Measurements from ENCODE around the gene ZBTB20. TPM values are rescaled to one million over a fixed set of nuclear protein-coding genes. Genes with fewer than 3 reads are reported as not detected.
A peak's percentile ranks its signal among the peaks of the same experiment; 100 is the strongest.

The ZBTB20 gene
- total RNA-seq, 1 donor from 2014 or later = 91.2 TPM

GRCh38 chr3:114308830-114309229 lies 838.3 kb downstream of the ZBTB20 start:
- CTCF ChIA-PET = no interaction called here
- peak overlapping the region; percentile 6 for H3K4me3 Mint-ChIP-seq
- peaks cover 3% of the 10 kb centered on the region for H3K36me3 Mint-ChIP-seq (ENCODE audit: low read depth)
- DNase-seq (no peak), ATAC-seq (ENCODE audit: low read depth) (peak; percentile 87)
- POLR2A ChIA-PET = interaction anchor here (0.9 kb wide), 1 partner anchor 15 kb away, joined by 3 read pairs; the partner anchor contains the start of gene TIGIT
- H3K4me1 Mint-ChIP-seq = peaks cover 51% of the 10 kb centered on the region
- intact Hi-C loops (cut with micrococcal nuclease) = loop anchor here (1.0 to 2.0 kb wide), 2 partner anchors 18 to 24 kb away; no protein-coding TSS in a partner anchor
- H3K27ac Mint-ChIP-seq = peak overlapping the region; percentile 89
- H3K27me3 Mint-ChIP-seq = no peaks in the 10 kb centered on the region
- no peaks in the 10 kb centered on the region for H3K9me3 Mint-ChIP-seq
- no peak for TF ChIP-seq CTCF (IDR thresholded peaks at IDR 0.05)

- Mint-ChIP-seq H3K4me3 (peak overlapping the region; percentile 6), H3K27ac (peak overlapping the region; percentile 89), H3K4me1 (peaks cover 46% of the 10 kb centered on the region), H3K36me3 (ENCODE audit: low read depth) (no peaks in the 10 kb centered on the region), H3K27me3 (no peaks in the 10 kb centered on the region), H3K9me3 (no peaks in the 10 kb centered on the region)
- intact Hi-C loops (cut with micrococcal nuclease) = loop anchor here (1.0 to 2.0 kb wide), 2 partner anchors 17 to 24 kb away; no protein-coding TSS in a partner anchor
- ChIA-PET POLR2A (interaction anchor here (0.5 to 4.7 kb wide), 5 partner anchors 15 to 148 kb away, joined by 3 to 59 read pairs (median 6); partner anchors contain the start of gene TIGIT), CTCF (interaction anchor here (0.7 to 2.8 kb wide), 5 partner anchors 9 to 95 kb away, joined by 3 to 22 read pairs (median 3); no protein-coding TSS in a partner anchor)
- no peak for TF ChIP-seq CTCF (IDR thresholded peaks at IDR 0.05)
- DNase-seq = no peak
- peak; percentile 28 for ATAC-seq (ENCODE audit: low read depth)
Measured at GRCh38 chr3:114308377-114308776, 838.7 kb downstream of the ZBTB20 start.

GRCh38 chr3:114307832-114308231 lies 839.3 kb downstream of the ZBTB20 start:
- Mint-ChIP-seq H3K27me3 (no peaks in the 10 kb centered on the region), H3K4me1 (peaks cover 45% of the 10 kb centered on the region), H3K4me3 (peak overlapping the region; percentile 55), H3K9me3 (no peaks in the 10 kb centered on the region), H3K36me3 (ENCODE audit: low read depth) (no peaks in the 10 kb centered on the region), H3K27ac (peak overlapping the region; percentile 89)
- POLR2A ChIA-PET = interaction anchor here (0.5 to 4.7 kb wide), 11 partner anchors 10 to 148 kb away, joined by 3 to 59 read pairs (median 5); partner anchors contain the start of gene TIGIT
- CTCF ChIA-PET = interaction anchor here (0.7 to 2.8 kb wide), 6 partner anchors 8 to 94 kb away, joined by 3 to 22 read pairs (median 3); no protein-coding TSS in a partner anchor
- TF ChIP-seq CTCF (IDR thresholded peaks at IDR 0.05) = no peak
- intact Hi-C loops (cut with micrococcal nuclease) = loop anchor here (1.0 to 2.0 kb wide), 2 partner anchors 17 to 25 kb away; no protein-coding TSS in a partner anchor
- DNase-seq (no peak), ATAC-seq (ENCODE audit: low read depth) (peak; percentile 13)

GRCh38 chr3:114307222-114307830 lies 839.8 kb downstream of the ZBTB20 start:
- intact Hi-C loops (cut with micrococcal nuclease) = no loop called here
- no peak for TF ChIP-seq CTCF (IDR thresholded peaks at IDR 0.05)
- Mint-ChIP-seq H3K36me3 (ENCODE audit: low read depth) (no peaks in the 10 kb centered on the region), H3K9me3 (no peaks in the 10 kb centered on the region), H3K4me1 (peaks cover 45% of the 10 kb centered on the region), H3K27me3 (no peaks in the 10 kb centered on the region), H3K4me3 (peak overlapping the region; percentile 55), H3K27ac (peak overlapping the region; percentile 89)
- DNase-seq = no peak
- ATAC-seq (ENCODE audit: low read depth) = peak; percentile 58
- ChIA-PET POLR2A (interaction anchor here (0.6 to 4.7 kb wide), 9 partner anchors 9 to 99 kb away, joined by 3 to 59 read pairs (median 6); partner anchors contain the start of gene TIGIT), CTCF (interaction anchor here (0.9 to 2.8 kb wide), 6 partner anchors 8 to 27 kb away, joined by 3 to 22 read pairs (median 3); no protein-coding TSS in a partner anchor)
